ENCODE results near the gene RASAL1.

- TF ChIP-seq YY1 (IDR thresholded peaks at IDR 0.05; ENCODE audit: extremely low read depth, insufficient replicate concordance, low read depth, low read length) = no peak
- TF ChIP-seq CEBPB (IDR thresholded peaks at IDR 0.05; ENCODE audit: low read depth) = no peak
- TF ChIP-seq CTCF (IDR thresholded peaks at IDR 0.05 in 2 of 3, conservative IDR thresholded peaks at IDR 0.05 in 1 of 3; ENCODE audit: borderline replicate concordance in 1 of 3, insufficient read depth in 1 of 3, low read depth in 2 of 3, low read length in 2 of 3) = no peak
- no peak for TF ChIP-seq ZBTB33 (IDR thresholded peaks at IDR 0.05; ENCODE audit: extremely low read depth, insufficient replicate concordance, low read length)
- TF ChIP-seq EZH2phosphoT487 (IDR thresholded peaks at IDR 0.05; ENCODE audit: borderline replicate concordance) = no peak
- no peak for TF ChIP-seq REST (IDR thresholded peaks at IDR 0.05; ENCODE audit: low read depth)
- no peak for TF ChIP-seq ZFX (IDR thresholded peaks at IDR 0.05)
- TF ChIP-seq TCF7L2 (IDR thresholded peaks at IDR 0.05; ENCODE audit: borderline replicate concordance, extremely low read depth, insufficient read depth, insufficient read length) = no peak
- no peak for TF ChIP-seq RAD21 (IDR thresholded peaks at IDR 0.05; ENCODE audit: low read depth)
- TF ChIP-seq POLR2AphosphoS5 (IDR thresholded peaks at IDR 0.05; ENCODE audit: low read depth, low read length) = no peak
Observed at GRCh38 chr12:113106361-113106760, 29.2 kb downstream of the RASAL1 start.
